ENCODE data around the gene ELF1. TPM values are rescaled to one million over a fixed set of nuclear protein-coding genes. Genes with fewer than 3 reads are reported as not detected.
"Not testable (repeated sequence)": the region's sequence is repeated elsewhere in the genome, so short reads cannot be mapped to it uniquely, and the experiment has no call there.

ELF1 gene
- total and polyA plus RNA-seq, 4 donors, result 20.7 to 41.3 (median 33.8) TPM

DNA sequence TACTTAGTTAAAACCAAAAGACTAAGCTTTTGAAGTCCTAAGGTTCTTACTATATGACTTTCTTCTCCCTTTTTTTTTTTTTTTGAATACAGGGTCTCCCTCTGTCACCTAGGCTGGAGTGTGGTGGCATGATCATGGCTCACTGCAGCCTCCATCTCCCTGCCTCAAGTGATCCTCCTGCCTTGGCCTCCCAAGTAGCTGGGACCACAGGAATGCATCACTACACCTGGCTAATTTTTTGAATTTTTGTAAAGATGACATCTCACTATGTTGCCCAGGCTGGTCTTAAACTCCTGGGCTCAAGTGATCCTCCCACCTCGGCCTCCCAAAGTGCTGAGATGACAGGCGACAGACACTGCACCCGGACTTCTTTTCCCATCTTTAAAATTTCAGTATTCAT, 89.2 kb downstream of the ELF1 start:
- not testable (repeated sequence) for H3K27ac ChIP-seq (ENCODE audit: low read depth, low read length); H3K27me3 ChIP-seq (ENCODE audit: control insufficient read depth, insufficient read depth, low read length); H3K36me3 ChIP-seq (ENCODE audit: control insufficient read depth, insufficient read depth, low read length); H3K9me3 ChIP-seq (ENCODE audit: control insufficient read depth, insufficient read depth, low read length); DNase-seq (ENCODE audit: low read depth in 4 of 6, low spot score in 6 of 6); H3K4me3 ChIP-seq (ENCODE audit: low read depth, low read length); H3K4me1 ChIP-seq (ENCODE audit: control insufficient read depth, insufficient read depth, low read length)
- WGBS (ENCODE audit: insufficient coverage), result no CpG with 5 or more reads among the region's 3 CpGs

DNA sequence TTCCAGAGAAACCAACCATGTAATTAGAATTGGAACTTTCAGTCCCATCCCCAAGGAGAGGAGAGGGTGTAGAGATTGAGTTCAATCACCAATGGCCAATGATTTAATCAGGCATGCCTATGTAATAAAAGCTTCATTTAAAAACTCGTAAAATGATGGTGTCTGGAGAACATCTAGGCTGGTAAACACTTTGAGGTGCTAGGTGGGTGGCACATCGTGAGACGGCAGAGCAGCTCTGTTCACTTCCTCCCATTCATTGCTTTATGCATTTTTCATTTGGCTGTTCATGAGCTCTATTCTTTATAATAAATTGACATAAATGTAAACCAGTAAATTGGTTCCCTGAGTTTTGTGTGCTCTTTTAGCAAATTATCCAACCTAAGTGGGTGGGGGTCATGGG, 90.1 kb downstream of the ELF1 start:
- DNase-seq (ENCODE audit: low read depth in 4 of 6, low spot score in 6 of 6), result peak in 1 of 6 donors; percentile 68

DNA sequence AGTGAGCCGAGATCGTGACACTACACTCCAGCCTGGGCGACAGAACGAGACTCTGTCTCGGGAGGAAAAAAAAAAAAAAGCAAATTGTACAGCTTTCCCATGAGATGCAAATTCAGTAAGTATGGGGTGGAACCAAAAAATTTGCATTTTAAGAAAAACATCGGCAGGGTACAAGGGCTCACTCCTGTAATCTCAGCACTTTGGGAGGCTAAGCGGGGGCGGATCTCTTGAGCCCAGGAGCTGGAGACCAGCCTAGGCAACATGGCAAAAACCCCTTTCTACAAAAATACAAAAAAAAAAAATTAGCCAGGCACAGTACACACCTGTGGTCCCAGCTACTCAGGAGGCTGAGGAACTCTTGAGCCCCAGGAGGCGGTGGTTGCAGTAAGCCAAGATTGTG, 91.2 kb downstream of the ELF1 start:
- Histone ChIP-seq H3K27me3 (ENCODE audit: control insufficient read depth, insufficient read depth, low read length) (no peaks in the 10 kb centered on the region), H3K27ac (ENCODE audit: low read depth, low read length) (no peak overlapping the region), H3K9me3 (ENCODE audit: control insufficient read depth, insufficient read depth, low read length) (no peaks in the 10 kb centered on the region), H3K4me3 (ENCODE audit: low read depth, low read length) (no peak overlapping the region), H3K36me3 (ENCODE audit: control insufficient read depth, insufficient read depth, low read length) (no peaks in the 10 kb centered on the region), H3K4me1 (ENCODE audit: control insufficient read depth, insufficient read depth, low read length) (no peaks in the 10 kb centered on the region)
- 96% methylated on average over 9 of the region's 9 CpGs for WGBS (ENCODE audit: insufficient coverage)
- DNase-seq (ENCODE audit: low read depth in 4 of 6, low spot score in 6 of 6), result no peak

More for the DNA sequence above, 90.1 kb downstream of the ELF1 start:
- WGBS (ENCODE audit: insufficient coverage), result no CpG with 5 or more reads among the region's 3 CpGs
- Histone ChIP-seq H3K27me3 (ENCODE audit: control insufficient read depth, insufficient read depth, low read length) (no peaks in the 10 kb centered on the region), H3K9me3 (ENCODE audit: control insufficient read depth, insufficient read depth, low read length) (no peaks in the 10 kb centered on the region), H3K4me1 (ENCODE audit: control insufficient read depth, insufficient read depth, low read length) (no peaks in the 10 kb centered on the region), H3K27ac (ENCODE audit: low read depth, low read length) (no peak overlapping the region), H3K4me3 (ENCODE audit: low read depth, low read length) (no peak overlapping the region), H3K36me3 (ENCODE audit: control insufficient read depth, insufficient read depth, low read length) (no peaks in the 10 kb centered on the region)

DNA sequence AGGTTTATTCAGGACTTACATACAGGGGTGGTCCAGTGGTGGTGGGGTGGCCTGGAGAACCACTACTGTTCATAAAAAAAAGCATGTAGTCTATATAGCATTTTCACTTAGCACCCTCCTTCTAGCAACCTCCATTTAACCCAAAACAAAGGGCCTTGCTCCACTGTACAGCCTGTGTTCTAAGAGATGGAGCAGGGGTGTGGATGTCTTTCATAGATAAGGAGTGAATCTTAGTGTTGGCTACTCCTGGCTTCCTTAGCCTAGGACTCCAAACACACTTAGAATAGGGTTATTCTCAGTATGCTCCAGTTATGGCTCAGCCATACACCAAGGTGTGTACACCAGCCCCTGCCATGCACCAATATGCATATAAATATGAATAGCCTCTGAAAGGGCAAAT, 95.2 kb downstream of the ELF1 start:
- Histone ChIP-seq H3K4me3 (ENCODE audit: low read depth, low read length) (no peak overlapping the region), H3K36me3 (ENCODE audit: control insufficient read depth, insufficient read depth, low read length) (no peaks in the 10 kb centered on the region)
- no peak for DNase-seq (ENCODE audit: low read depth in 4 of 6, low spot score in 6 of 6)

DNA sequence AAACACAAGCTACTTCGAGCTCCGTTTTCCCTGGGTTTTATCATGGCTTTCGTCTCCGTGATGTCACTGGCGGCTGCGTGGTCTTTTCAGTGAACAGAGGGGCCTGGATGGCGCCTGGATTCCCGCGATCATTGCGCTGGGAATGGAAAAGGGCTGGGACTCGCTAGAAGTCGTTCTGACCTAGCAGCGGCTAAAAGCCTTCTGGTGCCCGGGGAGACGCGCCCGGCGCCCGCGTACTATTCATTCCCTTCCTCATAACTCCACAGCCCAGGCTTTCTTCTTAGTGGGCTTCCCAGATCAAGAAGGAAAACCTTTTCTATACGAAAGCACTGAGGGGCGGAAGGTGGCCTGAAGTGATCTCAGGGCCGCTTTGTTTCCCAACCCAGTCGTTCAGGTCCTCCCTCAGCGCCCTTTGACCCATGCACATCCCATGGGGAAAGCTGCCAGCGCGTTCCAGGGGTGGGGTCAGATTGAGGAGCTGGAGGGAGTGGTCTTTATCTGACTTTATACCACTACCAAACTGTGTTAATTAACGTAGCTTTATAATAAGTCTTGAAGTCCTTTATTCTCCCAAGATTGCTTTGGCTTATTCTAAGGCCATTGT, 96.6 kb downstream of the ELF1 start:
- Histone ChIP-seq H3K36me3 (ENCODE audit: control insufficient read depth, insufficient read depth, low read length) (no peaks in the 10 kb centered on the region), H3K27ac (ENCODE audit: low read depth, low read length) (no peak overlapping the region), H3K9me3 (ENCODE audit: control insufficient read depth, insufficient read depth, low read length) (no peaks in the 10 kb centered on the region), H3K4me3 (ENCODE audit: low read depth, low read length) (no peak overlapping the region), H3K27me3 (ENCODE audit: control insufficient read depth, insufficient read depth, low read length) (no peaks in the 10 kb centered on the region), H3K4me1 (ENCODE audit: control insufficient read depth, insufficient read depth, low read length) (peaks cover 5% of the 10 kb centered on the region)
- peak in 1 of 6 donors; percentile 21 for DNase-seq (ENCODE audit: low read depth in 4 of 6, low spot score in 6 of 6)
- WGBS (ENCODE audit: insufficient coverage), result 47% methylated on average over 19 of the region's 28 CpGs

More for the DNA sequence above, 95.2 kb downstream of the ELF1 start:
- H3K9me3 ChIP-seq (ENCODE audit: control insufficient read depth, insufficient read depth, low read length), result no peaks in the 10 kb centered on the region
- H3K27ac ChIP-seq (ENCODE audit: low read depth, low read length), result no peak overlapping the region
- H3K27me3 ChIP-seq (ENCODE audit: control insufficient read depth, insufficient read depth, low read length), result no peaks in the 10 kb centered on the region
- peaks cover 5% of the 10 kb centered on the region for H3K4me1 ChIP-seq (ENCODE audit: control insufficient read depth, insufficient read depth, low read length)

DNA sequence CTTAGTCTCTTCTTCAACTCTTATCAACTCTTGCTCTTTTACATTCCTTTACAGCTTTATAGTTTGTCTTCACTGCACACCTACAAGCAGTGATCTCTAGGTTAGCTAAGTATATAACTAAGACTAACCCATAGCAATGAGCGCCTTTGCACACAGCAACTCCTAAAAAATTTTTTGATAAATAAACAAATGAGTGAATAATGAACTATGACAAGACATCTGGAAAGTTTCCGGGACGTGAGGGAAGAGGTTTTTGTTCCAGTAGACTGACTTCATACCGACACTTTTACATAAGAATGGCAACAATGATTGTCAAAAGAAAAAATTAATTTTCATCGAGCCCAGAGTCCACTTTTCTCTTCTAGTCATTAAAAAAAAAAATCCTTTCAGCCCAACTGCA, 98.3 kb downstream of the ELF1 start:
- peak in 2 of 6 donors; percentile 3 to 9 for DNase-seq (ENCODE audit: low read depth in 4 of 6, low spot score in 6 of 6)
- Histone ChIP-seq H3K27me3 (ENCODE audit: control insufficient read depth, insufficient read depth, low read length) (no peaks in the 10 kb centered on the region), H3K27ac (ENCODE audit: low read depth, low read length) (peak overlapping the region; percentile 95), H3K36me3 (ENCODE audit: control insufficient read depth, insufficient read depth, low read length) (no peaks in the 10 kb centered on the region), H3K9me3 (ENCODE audit: control insufficient read depth, insufficient read depth, low read length) (no peaks in the 10 kb centered on the region), H3K4me3 (ENCODE audit: low read depth, low read length) (peak overlapping the region; percentile 86), H3K4me1 (ENCODE audit: control insufficient read depth, insufficient read depth, low read length) (peaks cover 5% of the 10 kb centered on the region)
- WGBS (ENCODE audit: insufficient coverage), result no CpG with 5 or more reads among the region's 5 CpGs

DNA sequence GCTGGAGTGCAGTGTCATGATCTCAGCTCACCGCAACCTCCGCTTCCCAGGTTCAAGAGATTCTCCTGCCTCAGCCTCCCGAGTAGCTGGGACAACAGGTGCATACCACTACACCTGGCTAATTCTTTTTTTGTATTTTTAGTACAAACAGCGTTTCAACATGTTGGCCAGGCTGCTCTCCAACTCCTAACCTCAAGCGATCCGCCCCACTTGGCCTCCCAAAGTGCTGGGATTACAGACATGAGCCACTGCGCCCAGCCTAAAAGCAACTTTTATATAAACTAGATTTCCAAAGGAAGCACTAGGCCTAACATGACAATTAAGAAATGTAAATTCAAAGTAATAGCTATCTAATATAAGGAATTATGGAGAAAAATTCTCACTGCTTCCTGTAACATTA, 99.2 kb downstream of the ELF1 start:
- H3K4me3 ChIP-seq (ENCODE audit: low read depth, low read length); H3K9me3 ChIP-seq (ENCODE audit: control insufficient read depth, insufficient read depth, low read length); H3K36me3 ChIP-seq (ENCODE audit: control insufficient read depth, insufficient read depth, low read length); H3K27ac ChIP-seq (ENCODE audit: low read depth, low read length); DNase-seq (ENCODE audit: low read depth in 4 of 6, low spot score in 6 of 6); H3K27me3 ChIP-seq (ENCODE audit: control insufficient read depth, insufficient read depth, low read length); H3K4me1 ChIP-seq (ENCODE audit: control insufficient read depth, insufficient read depth, low read length): not testable (repeated sequence)
- 100% methylated on average over 4 of the region's 7 CpGs for WGBS (ENCODE audit: insufficient coverage)

DNA sequence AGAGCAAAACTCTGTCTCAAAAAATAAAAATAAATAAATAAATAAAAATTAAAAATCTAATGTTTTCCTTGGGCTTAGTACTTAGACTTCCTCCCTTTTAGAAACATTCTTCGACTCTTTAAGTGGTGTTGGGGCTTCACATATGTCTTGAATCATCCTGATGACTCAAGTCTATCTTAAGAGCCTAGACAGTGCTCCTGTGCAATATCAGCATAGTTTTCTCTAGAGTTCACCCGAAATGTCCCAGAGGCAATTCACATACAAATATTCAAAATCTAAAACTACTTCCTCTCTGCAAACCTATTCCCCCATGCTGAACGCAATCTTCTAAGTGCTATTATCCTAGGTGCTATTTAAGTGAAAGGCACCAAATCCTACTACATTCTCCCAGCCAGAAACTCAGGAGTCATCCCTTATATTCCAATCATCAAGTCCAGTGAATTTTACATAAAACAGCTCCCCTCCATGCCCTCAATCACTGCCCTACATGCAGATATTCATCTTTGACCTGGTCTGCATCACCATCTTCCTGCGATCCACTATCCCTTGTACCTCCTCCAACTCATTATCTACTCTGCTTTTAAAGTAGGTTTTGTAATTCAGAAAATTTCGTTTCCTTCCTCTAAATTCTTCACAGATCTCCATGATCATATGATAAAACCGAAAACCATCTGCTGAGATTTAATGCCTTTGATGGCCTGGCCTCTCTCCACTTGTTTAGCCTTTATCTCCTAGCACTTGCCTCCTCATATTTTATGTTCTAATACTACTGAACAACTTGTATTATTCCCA, 102.7 kb downstream of the ELF1 start:
- H3K4me1 ChIP-seq (ENCODE audit: control insufficient read depth, insufficient read depth, low read length), result no peaks in the 10 kb centered on the region
- H3K36me3 ChIP-seq (ENCODE audit: control insufficient read depth, insufficient read depth, low read length), result no peaks in the 10 kb centered on the region
- no peak for DNase-seq (ENCODE audit: low read depth in 4 of 6, low spot score in 6 of 6)
- H3K4me3 ChIP-seq (ENCODE audit: low read depth, low read length), result no peak overlapping the region
- no peaks in the 10 kb centered on the region for H3K9me3 ChIP-seq (ENCODE audit: control insufficient read depth, insufficient read depth, low read length)
- H3K27ac ChIP-seq (ENCODE audit: low read depth, low read length), result no peak overlapping the region
- no peaks in the 10 kb centered on the region for H3K27me3 ChIP-seq (ENCODE audit: control insufficient read depth, insufficient read depth, low read length)
- WGBS (ENCODE audit: insufficient coverage), result 100% methylated on average over 4 of the region's 6 CpGs

DNA sequence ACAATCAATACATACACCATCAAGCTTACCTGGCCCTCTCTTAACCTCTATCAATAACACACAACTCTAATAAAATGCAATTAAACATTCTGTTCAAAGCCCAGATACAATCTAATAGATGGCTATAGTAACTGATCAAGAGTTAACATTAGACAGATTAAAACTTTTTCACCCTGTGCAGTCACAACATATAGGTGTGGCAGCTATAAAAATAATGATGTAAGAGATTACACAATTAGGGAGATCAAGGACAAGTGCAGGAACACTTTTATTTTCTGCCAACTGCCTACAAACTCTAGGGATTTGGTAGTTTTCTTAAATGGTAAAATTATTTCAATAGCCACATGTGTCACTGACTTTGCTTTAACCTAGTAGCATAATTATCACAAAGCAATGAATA, 104.3 kb downstream of the ELF1 start:
- H3K4me1 ChIP-seq (ENCODE audit: control insufficient read depth, insufficient read depth, low read length); H3K36me3 ChIP-seq (ENCODE audit: control insufficient read depth, insufficient read depth, low read length); H3K9me3 ChIP-seq (ENCODE audit: control insufficient read depth, insufficient read depth, low read length); H3K4me3 ChIP-seq (ENCODE audit: low read depth, low read length); DNase-seq (ENCODE audit: low read depth in 4 of 6, low spot score in 6 of 6); H3K27ac ChIP-seq (ENCODE audit: low read depth, low read length); H3K27me3 ChIP-seq (ENCODE audit: control insufficient read depth, insufficient read depth, low read length): not testable (repeated sequence)

DNA sequence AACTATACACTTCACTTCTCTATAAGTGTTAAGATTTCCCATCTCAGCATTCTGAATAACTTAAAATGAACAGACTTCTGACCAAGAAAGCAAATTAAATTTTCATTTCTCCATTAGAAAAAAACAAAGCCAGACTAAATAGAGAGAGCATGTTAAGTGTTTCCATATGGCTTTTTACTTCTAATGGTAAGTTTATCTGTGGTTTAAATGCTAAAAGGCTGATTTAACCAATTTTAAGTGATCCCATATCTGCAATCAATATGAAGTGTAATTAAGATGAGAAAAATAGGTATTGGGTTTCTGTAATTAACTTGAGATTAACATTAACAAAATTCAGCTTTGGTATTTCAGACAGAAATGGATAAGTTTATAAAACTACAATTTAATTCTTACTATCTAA, 107.8 kb downstream of the ELF1 start:
- H3K36me3 ChIP-seq (ENCODE audit: control insufficient read depth, insufficient read depth, low read length), result no peaks in the 10 kb centered on the region
- H3K4me3 ChIP-seq (ENCODE audit: low read depth, low read length), result no peak overlapping the region
- H3K27ac ChIP-seq (ENCODE audit: low read depth, low read length), result no peak overlapping the region
- no peaks in the 10 kb centered on the region for H3K4me1 ChIP-seq (ENCODE audit: control insufficient read depth, insufficient read depth, low read length)
- H3K27me3 ChIP-seq (ENCODE audit: control insufficient read depth, insufficient read depth, low read length), result no peaks in the 10 kb centered on the region
- DNase-seq (ENCODE audit: low read depth in 4 of 6, low spot score in 6 of 6), result peak in 1 of 6 donors; percentile 23
- no peaks in the 10 kb centered on the region for H3K9me3 ChIP-seq (ENCODE audit: control insufficient read depth, insufficient read depth, low read length)

Data from spinal cord (tissue), 10 donors.